Glomerular visceral epithelial cell (primary cell): ENCODE data around the gene SORBS1.

ENCODE experiments used
- DNase-seq: peaks from one replicate; pipeline ENCODE4 v3.0.0-alpha.2; 2016; ENCODE audit errors: extremely low spot score

Gene SORBS1

GRCh38 chr10:95565336-95565735 is 4.2 kb upstream of the SORBS1 start:
- no peak for DNase-seq

DNA sequence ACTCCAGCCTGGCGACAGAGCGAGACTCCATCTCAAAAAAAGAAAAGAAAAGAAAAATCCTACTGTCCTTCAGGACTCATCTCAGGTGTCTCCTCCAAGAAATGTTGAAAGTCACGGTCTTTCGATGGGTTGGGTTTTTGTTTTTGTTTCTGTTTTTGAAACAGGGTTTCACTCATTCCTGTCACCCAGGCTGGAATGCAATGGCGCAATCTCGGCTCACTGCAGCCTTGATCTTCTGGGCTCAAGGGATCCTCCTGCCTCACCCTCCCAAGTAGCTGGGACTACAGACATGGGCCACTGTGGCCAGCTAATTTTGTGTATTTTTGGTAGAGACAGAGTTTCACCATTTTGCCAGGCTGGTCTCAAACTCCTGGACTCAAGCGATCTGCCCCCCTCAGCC is 3.1 kb upstream of the SORBS1 start:
- DNase-seq, result no peak

DNA sequence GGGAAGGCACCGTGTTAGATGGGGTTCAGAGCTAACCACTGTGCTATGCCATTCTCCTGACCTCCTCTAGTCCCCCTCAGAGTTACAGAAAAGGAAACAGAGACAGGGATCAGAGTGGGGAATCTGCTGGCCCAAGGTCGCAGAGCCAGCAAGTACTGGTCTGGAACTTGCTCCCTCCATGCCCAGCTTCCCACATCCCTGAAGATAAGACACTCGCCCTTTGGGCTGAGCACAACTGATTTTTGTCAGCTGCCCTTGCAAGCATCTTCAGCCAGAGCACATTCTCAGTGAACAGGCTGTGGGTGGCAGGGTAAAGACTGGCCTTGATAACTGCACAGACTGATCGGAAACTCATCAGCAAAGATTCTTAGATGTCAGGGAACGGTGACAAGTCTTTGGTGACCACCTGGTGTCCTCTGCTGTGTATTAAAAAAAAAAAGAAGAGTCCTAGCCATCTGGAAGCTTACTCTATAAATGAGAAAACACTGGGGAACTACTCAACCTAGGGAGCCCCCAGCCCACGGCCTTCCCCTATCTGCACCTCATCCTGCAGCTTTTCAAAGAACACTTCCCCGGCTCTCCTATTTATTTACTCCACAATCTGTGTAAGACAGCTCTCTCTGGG is 1.3 kb upstream of the SORBS1 start:
- no peak for DNase-seq

DNA sequence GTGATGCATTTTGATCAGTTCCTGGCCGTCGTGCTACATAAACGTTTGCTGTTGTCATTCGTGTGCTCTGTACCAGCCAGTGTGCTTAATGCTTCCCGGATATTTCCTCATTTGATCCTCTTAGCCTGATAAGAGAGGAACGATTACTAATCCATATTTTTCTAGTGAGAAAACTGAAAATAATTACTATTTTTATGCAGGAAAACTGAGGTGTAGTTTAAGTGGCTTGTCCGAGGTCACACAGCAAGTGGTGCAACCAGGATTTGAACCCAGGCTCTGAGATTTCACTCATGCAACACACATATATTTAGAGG is 650 bp upstream of the SORBS1 start:
- no peak for DNase-seq

GRCh38 chr10:95560278-95561176 is 644 bp downstream of the SORBS1 start:
- DNase-seq, result peak; percentile 18

DNA sequence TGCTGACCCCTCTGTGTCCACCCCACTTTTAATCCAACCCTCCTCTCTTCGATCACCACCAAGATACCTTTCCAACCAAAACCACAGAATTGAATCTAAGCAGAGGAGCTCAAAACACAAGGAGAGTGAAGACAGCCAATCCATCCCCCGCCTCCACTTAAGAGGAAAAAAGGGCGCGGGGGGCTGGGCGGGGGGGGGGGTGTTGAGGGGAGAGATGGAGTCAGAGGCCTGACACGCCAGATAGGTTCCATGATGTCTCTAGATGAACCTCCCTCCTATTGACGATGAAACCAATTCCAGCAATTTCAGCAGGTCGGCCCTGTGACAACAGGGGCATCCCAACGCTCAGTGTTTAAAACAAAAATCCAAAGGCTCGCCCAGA is 1.3 kb downstream of the SORBS1 start:
- DNase-seq, result no peak

GRCh38 chr10:95559471-95559870 is 1.7 kb downstream of the SORBS1 start:
- no peak for DNase-seq

- no peak for DNase-seq
Observed at GRCh38 chr10:95558593-95559320, 2.4 kb downstream of the SORBS1 start.

GRCh38 chr10:95556994-95557767 is 4.0 kb downstream of the SORBS1 start:
- DNase-seq, result no peak

DNA sequence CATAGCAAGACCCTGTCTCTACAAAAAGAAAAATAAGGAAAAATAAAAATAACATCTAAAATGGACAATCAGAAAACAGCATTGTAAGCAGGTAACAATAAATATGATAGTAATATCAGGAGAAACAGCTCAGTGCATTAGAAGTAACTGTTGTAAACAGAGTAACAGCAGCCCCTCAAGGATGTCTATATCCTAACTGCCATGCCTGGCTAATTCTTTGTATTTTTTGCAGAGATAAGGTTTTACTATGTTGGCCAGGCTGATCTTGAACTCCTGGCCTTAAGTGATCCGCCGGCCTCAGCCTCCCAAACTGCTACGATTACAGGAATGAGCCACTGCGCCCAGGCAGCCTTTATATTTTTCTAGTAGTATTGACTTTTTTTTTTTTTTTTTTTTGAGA is 7.5 kb downstream of the SORBS1 start:
- DNase-seq, result no peak

DNA sequence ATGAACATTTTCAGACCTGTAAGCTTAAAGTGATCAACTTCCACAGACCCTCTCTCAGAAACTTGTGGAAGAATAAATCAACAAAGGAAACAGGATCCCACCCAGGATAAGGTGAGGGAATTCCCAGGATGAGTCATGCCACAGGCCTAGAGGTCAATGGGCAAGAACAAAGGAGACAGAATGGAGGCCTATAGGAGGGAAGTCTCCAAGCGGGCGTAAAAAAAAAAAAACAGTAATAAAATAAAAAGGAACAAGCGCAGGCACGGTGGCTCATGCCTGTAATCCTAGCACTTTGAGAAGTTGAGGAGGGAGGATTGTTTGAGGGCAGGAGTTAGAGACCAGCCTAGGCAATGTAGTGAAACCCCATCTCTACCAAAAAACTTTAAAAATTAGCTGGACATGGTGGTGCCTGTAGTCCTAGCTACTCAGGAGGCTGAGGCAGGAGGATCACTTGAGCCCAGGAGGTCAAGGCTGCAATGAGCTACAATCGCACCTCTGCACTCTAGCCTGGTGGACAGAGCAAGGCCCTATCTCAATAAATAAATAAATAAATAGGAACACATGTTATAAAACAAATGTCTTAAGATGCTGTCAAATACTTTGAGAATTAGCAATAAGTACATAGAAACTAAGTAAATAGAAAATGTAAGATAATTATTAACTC is 8.4 kb downstream of the SORBS1 start:
- peak; percentile 26 for DNase-seq

GRCh38 chr10:95550073-95550672 is 11.0 kb downstream of the SORBS1 start:
- no peak for DNase-seq

DNA sequence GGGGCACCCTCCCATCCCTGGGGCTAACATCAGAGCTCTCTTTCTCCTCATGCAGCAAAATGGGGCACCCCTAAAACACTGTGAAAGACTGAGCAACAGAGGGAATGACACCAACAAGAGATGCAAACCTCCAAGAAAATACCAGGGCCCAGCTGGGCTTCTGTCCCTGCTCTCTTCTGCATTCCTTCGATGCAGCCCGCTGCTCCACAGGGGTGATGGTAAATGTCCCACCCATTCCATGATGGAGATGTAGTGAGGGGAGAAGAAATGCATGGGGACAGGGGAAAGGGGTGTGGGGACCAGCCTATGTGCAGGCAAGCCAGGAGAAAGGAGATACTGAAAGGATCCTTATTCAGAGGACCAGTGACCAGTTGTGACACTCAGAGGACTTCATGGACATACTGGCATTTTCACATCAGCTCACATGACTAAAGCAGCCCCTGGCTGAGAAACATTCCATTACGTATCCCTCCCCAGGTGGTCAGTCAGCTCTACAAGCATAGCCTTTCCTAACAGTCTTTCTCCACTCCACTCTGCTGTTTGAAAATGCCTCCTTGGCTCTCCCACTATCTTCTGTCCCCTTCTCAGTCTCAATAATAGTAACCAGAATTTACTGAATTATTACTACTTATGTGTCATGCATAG is 13.3 kb downstream of the SORBS1 start:
- DNase-seq, result no peak

DNA sequence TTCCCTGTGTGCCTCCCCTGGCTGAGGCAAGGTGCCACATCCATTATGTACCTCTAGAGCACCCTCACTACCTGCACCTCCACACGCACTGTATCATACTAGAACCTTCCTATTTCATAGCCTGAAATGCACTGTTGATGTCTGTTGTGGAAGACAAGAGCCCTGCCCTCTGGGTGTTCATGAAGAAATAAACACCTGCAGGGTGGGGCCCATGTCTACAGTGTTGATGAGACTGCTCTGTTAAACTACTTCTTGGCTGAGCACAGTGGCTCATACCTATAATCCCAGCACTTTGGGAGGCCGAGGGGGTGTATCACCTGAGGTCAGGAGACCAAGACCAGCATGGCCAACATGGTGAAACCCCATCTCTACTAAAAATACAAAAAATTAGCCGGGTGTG is 14.0 kb downstream of the SORBS1 start:
- DNase-seq, result no peak

GRCh38 chr10:95545981-95546380 is 15.2 kb downstream of the SORBS1 start:
- DNase-seq, result no peak

GRCh38 chr10:95544783-95545500 is 16.2 kb downstream of the SORBS1 start:
- DNase-seq, result no peak

- no peak for DNase-seq
Observed at GRCh38 chr10:95543459-95543858, 17.7 kb downstream of the SORBS1 start.

DNA sequence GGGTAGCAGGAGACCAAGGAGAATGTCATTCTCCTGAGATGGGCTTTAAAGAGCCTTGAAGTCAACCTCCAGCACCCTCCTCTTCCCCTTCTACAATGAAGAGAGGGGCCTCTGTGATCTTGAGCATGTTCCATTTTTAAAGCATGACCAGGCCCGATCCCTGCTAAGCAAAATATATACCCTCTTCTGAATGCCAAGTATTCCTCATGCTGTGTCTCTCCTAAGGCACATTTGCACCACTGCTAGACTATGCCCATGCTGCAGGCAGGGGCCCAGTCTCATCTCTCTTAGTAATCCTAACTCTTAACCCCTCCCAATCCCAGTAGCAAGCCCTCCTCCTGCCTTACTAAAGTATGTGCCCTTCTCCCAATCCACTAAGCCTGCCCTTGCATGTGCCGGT is 18.4 kb downstream of the SORBS1 start:
- no peak for DNase-seq

DNA sequence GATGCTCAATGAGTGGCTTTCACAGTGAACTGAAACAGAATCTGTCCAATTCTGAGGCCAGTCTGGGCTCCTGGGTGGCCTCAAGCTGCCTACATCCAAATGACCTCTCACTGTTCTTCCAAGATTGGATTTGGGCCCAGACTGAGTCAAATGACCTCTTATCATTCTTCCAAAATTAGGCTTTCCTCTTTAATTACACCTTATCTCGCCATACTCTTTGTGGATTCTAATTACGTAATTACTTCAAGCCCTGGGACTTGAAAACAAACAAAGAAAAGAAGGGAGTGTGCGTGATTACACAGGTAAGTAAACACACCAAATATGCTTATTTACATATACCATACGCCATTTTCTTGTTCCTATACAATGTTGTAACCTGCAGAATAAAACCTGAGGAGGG is 18.8 kb downstream of the SORBS1 start:
- no peak for DNase-seq

DNA sequence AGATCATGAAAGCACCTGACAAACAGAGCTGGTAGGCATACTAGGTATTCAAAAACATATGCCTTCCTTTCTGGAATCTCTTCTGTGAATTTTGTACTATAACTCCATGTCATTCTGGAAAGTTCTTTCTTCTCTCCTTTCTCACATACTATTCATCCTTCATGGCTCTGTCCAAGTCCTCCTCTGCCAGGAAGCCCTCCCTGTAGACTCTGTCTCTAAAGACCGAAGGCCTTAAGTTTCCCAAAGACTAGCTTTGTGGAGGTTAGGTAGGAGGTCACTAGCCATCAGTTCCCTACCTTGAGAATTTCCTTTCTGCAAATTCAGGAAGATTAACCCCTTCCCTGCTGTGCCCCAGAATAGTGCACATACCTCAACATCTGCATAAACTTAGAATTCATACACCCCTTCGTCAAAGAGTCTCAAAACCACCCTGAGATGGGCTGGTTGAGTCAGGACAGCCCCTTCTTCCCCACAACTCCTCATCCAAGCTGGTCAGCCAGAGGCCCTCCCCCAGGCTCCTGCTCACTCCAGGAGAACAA is 20.6 kb downstream of the SORBS1 start:
- no peak for DNase-seq
